Measurements from ENCODE around the gene LEAP2.

The LEAP2 gene

DNA sequence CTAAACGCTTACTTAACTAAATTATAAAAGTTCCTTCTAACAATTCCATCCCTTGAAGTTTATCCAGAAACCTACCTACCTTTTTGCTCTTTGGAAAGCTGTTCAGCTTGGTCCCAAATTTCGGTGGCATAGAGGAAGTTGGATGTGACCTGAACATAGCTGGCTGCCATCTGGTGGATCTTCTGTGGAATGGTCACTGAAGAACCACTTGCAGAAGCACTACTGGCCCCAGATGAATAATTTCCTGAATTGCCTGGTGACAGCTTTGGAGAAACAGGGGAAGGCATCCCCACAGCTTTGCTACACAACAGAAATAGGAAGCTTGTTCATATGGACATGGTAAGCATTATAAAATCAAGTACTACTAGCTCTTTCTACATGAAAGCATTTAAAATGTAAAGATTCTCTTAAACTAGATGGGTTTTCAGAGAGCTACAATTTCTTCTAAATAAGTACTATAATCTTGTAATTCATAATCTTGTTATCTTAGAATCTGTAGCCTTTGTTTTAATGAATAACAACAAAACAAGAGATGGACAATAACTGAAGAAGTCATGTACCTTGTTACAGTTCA lies 9.9 kb downstream of the LEAP2 start:
- DNase-seq = peak; percentile 81

DNA sequence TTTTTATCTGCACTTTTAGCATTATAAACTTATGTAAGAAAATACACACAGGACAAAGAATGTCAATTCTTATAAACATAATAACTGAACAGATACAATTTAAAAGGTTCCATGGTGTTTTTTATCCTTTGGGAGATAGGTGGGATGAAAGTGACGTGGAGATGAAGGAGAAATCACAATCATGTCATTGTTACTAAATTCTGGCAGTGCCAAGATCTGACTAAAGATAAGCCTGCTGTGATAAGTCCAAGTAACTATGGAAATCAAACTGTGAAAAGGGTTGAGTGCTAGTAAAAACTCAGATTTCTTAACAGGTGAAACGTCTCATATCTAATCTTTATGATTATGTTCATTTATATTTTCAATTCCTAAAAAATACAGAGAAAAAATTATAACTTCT lies 11.1 kb downstream of the LEAP2 start:
- DNase-seq = no peak

DNA sequence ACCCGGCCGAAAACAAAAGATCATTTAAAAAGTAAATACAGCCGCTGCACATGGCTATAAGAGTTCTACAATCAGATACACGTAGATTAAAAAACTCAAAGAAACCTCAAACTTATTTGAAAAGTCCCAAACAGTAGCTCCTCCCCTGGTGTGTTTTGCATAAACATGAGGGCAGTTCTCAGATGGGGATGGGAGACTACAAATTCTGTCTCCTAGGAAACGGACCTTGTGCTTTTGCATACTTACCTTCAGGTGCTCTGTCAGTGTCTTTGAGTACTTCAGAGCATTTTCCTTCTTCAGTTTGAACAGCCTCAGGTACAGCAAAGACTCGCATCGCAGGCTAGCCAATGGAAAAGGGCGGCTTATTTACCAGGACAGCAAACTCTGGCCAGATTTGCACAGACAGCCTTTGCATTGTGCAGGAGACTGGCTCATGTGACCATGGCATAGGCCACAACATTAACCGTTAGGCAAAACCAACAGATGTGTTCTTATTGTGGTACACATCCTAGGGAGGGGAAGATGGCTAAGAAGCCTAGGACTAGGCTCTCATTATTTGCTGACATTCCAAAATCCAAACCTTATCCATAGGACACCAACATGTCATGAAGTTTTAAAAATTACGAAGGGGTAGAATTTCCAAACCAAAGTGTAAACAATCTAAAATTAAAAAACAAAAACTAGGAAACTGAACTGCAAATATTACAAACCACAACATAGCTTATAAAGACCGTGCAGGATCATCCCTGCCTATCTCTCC lies 12.8 kb downstream of the LEAP2 start:
- DNase-seq = no peak

DNA sequence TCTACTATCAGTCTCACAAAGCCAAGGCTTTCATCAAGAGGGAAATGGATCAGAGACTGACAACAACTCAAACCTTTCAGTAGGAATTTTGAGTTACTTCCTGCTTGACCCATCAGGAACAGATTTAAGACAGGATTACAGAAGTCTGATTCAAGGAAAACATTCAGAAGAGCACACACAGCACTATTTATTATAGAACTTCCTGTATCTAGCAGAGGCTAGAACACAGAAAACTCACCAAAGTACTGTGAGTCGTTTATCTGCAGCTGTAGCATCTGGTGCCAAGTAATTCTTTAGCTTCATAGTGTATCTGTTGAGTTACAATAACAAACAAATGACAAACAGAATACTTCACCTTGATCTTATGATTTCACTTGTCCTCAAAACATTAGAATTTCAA lies 13.8 kb downstream of the LEAP2 start:
- no peak for DNase-seq

GRCh38 chr5:132889501-132889900 lies 16.0 kb downstream of the LEAP2 start:
- no peak for DNase-seq

GRCh38 chr5:132890817-132891216 lies 17.3 kb downstream of the LEAP2 start:
- DNase-seq = no peak

- DNase-seq = no peak
Observed at GRCh38 chr5:132895719-132896305, 22.3 kb downstream of the LEAP2 start.

GRCh38 chr5:132896685-132897084 lies 23.2 kb downstream of the LEAP2 start:
- no peak for DNase-seq

DNA sequence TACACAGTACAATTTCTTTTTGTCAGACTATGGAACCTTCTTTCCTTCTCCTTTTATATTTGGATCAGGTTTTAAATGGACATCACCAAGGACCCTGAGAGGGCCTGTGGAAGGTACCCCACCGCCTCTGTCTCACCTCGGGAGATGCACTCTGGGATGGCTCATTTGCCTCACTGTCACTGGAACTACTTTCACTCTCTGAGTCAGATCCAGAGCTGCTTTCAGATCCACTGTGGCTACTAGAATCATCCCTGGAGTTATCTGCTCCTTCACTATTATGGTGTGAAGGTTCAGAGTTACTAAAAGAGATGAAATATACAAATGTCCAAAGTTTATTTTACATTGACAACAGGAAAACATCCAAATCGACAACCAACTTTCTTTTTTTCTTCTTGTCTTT lies 24.6 kb downstream of the LEAP2 start:
- DNase-seq = no peak

DNA sequence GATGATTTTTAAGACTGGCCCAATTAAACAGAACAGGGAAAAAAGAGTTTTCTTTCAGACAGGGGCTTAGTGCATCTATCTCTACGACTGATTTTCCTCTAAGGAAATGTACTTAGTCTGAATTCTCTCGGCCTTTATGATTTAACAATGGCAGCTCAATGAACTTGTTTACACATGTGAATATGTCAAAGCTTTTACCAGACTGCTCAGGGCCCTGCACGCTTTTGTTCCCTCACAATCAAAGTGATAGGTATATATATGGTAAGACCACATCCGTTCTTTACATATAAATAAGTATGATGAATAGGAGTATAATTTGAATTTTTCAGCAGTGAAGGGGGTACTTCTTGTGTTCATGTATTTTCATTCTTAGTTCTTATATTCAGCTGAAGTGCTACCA lies 27.6 kb downstream of the LEAP2 start:
- no peak for DNase-seq

- DNase-seq = no peak
Observed at GRCh38 chr5:132901730-132902129, 28.3 kb downstream of the LEAP2 start.

GRCh38 chr5:132905938-132906337 lies 32.5 kb downstream of the LEAP2 start:
- DNase-seq = peak; percentile 9

DNA sequence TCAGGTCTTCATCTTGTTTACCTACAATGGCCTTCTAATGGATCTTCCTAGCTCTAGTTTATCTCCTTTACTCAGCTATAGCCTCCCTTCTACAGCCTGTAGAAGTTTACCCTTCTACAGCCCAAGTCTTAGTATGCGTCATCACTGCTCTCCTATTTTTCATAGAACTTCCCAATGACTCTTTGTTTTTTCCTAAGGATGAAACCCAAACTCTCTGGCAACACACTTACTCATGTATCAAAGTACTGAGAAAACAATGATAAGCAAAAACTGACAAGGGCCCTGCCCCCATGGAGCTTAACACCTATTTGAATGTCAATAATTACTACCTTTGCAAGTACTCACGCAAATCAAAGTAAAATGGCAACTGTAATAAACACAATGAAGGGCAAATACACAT lies 33.7 kb downstream of the LEAP2 start:
- no peak for DNase-seq

GRCh38 chr5:132909702-132910101 lies 36.2 kb downstream of the LEAP2 start:
- no peak for DNase-seq

DNA sequence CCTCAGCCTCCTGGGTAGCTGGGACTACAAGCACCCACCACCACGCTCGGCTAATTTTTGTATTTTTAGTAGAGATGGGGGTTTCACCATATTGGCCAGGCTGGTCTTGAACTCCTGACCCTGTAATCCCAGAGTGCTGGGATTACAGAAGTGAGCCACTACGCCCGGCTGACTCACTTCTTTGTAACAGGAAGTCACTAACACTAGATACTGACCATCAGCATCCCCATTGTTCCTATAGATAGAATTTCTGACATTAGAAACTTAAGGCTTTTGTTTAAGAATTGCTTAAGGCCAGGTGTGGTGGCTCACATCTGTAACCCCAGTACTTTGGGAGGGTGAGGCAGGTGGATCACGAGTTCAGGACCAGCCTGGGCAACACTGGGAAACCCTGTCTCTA lies 42.2 kb downstream of the LEAP2 start:
- no peak for DNase-seq

- no peak for DNase-seq
Observed at GRCh38 chr5:132916086-132916485, 42.6 kb downstream of the LEAP2 start.
